Activated CD4-positive, CD25-positive, alpha-beta regulatory T cell treated with anti-CD3 and anti-CD28 coated beads, Interleukin-2, amount 50 U/mL, for 24 hours (primary cell): ENCODE measurements around the gene GNAI1.

Experiments
- ATAC-seq, 2 donors: fragments of 150-1000 bp; cut with Tn5 transposase; one replicate each; pipeline ENCODE4 v1.10.0; 2021; ENCODE audit warnings: mild to moderate bottlenecking in 1 of 2, moderate library complexity in 1 of 2

GNAI1 gene

GRCh38 chr7:80165177-80165576 is 30.5 kb downstream of the GNAI1 start:
- ATAC-seq: no peak

GRCh38 chr7:80170445-80170844 is 35.8 kb downstream of the GNAI1 start:
- ATAC-seq: no peak

GRCh38 chr7:80172387-80172786 is 37.8 kb downstream of the GNAI1 start:
- no peak for ATAC-seq

- no peak for ATAC-seq
These were observed 41.1 kb downstream of the GNAI1 start for GRCh38 chr7:80175744-80176143.

GRCh38 chr7:80181411-80181810 is 46.8 kb downstream of the GNAI1 start:
- ATAC-seq: no peak

GRCh38 chr7:80182630-80183276 is 48.1 kb downstream of the GNAI1 start:
- no peak for ATAC-seq

- ATAC-seq: no peak
These were observed 48.7 kb downstream of the GNAI1 start for GRCh38 chr7:80183351-80183750.

- no peak for ATAC-seq
These were observed 49.5 kb downstream of the GNAI1 start for GRCh38 chr7:80183900-80184685.

GRCh38 chr7:80184693-80185092 is 50.1 kb downstream of the GNAI1 start:
- ATAC-seq: no peak

GRCh38 chr7:80185571-80185970 is 50.9 kb downstream of the GNAI1 start:
- no peak for ATAC-seq

- no peak for ATAC-seq
These were observed 52.1 kb downstream of the GNAI1 start for GRCh38 chr7:80186721-80187120.

- ATAC-seq: no peak
These were observed 52.6 kb downstream of the GNAI1 start for GRCh38 chr7:80187279-80187678.

GRCh38 chr7:80187727-80188126 is 53.1 kb downstream of the GNAI1 start:
- no peak for ATAC-seq

- no peak for ATAC-seq
These were observed 55.0 kb downstream of the GNAI1 start for GRCh38 chr7:80189638-80190037.

- ATAC-seq: no peak
These were observed 63.0 kb downstream of the GNAI1 start for GRCh38 chr7:80197627-80198026.

GRCh38 chr7:80199051-80199450 is 64.4 kb downstream of the GNAI1 start:
- no peak for ATAC-seq

- ATAC-seq: no peak
These were observed 69.8 kb downstream of the GNAI1 start for GRCh38 chr7:80204454-80204853.

GRCh38 chr7:80204919-80205318 is 70.3 kb downstream of the GNAI1 start:
- no peak for ATAC-seq

- ATAC-seq: no peak
These were observed 72.1 kb downstream of the GNAI1 start for GRCh38 chr7:80206763-80207162.

- ATAC-seq: no peak
These were observed 72.9 kb downstream of the GNAI1 start for GRCh38 chr7:80207501-80207900.

GRCh38 chr7:80208700-80209099 is 74.1 kb downstream of the GNAI1 start:
- ATAC-seq: no peak

GRCh38 chr7:80210400-80210799 is 75.8 kb downstream of the GNAI1 start:
- no peak for ATAC-seq

GRCh38 chr7:80213814-80214213 is 79.2 kb downstream of the GNAI1 start:
- ATAC-seq: no peak

GRCh38 chr7:80215734-80216133 is 81.1 kb downstream of the GNAI1 start:
- no peak for ATAC-seq
